GM10266 (cell line): ENCODE results near the gene GFPT2.
A peak's percentile ranks its signal among the peaks of the same experiment; 100 is the strongest.

Source experiments
- DNase-seq: peaks from one replicate; pipeline ENCODE4 v3.0.0; 2012; ENCODE audit errors: extremely low spot score
- CTCF ChIP-seq: IDR thresholded peaks from 2 replicates; pipeline ENCODE4 v1.5.1; 2012; ENCODE audit warnings: mild to moderate bottlenecking, low read depth; ENCODE audit not compliant: control insufficient read depth, insufficient read depth; ENCODE audit errors: missing control alignments

GFPT2 gene

GRCh38 chr5:180297587-180298282 is 55.4 kb downstream of the GFPT2 start:
- no peak for DNase-seq
- TF ChIP-seq CTCF = no peak

GRCh38 chr5:180296771-180297170 is 56.4 kb downstream of the GFPT2 start:
- DNase-seq = no peak
- no peak for TF ChIP-seq CTCF

- TF ChIP-seq CTCF = no peak
- no peak for DNase-seq
These were observed 58.1 kb downstream of the GFPT2 start for GRCh38 chr5:180294913-180295555.

GRCh38 chr5:180294411-180294810 is 58.7 kb downstream of the GFPT2 start:
- no peak for DNase-seq
- TF ChIP-seq CTCF = no peak

- no peak for TF ChIP-seq CTCF
- peak; percentile 98 for DNase-seq
These were observed 60.9 kb downstream of the GFPT2 start, which contains the start of gene MAPK9 for GRCh38 chr5:180291943-180292831. Gene MAPK9 (minus strand): TSS chr5:180292083. CDS start chr5:180280561, 11,522 bp downstream.

GRCh38 chr5:180291234-180291940 is 61.7 kb downstream of the GFPT2 start:
- peak; percentile 35 for TF ChIP-seq CTCF
- DNase-seq = no peak
